SK-N-SH (cell line): ENCODE data around the gene COLEC12. TPM values are rescaled to one million over a fixed set of nuclear protein-coding genes. Genes with fewer than 3 reads are reported as not detected.

Source experiments
- CTCF ChIA-PET: fragments of 300-600, 350-600 bp; formaldehyde crosslinking; extraction: SDS; loops from one replicate; lab custom pipeline; 2021; lab: Yijun Ruan, JAX
- POLR2A ChIA-PET: fragments of 350-600 bp; sonication (Branson Sonifier 250); formaldehyde crosslinking; extraction: SDS; loops from one replicate; lab custom pipeline; 2020; ENCODE audit warnings: antibody characterized with exemption, inconsistent platforms; lab: Yijun Ruan, JAX
- DNase-seq: peaks from one replicate; pipeline ENCODE4 v3.0.0; 2012
- H2AFZ ChIP-seq: fragments of 200-600 bp; sonication (generic); 2 replicates; pipeline ENCODE4 v1.8.1; 2016; ENCODE audit warnings: antibody characterized with exemption, mild to moderate bottlenecking, low read depth
- H3F3A ChIP-seq: fragments of 200-600 bp; sonication (generic); replicated peaks from 2 replicates; pipeline ENCODE3; 2016; ENCODE audit warnings: antibody characterized with exemption, mild to moderate bottlenecking; ENCODE audit not compliant: insufficient read depth
- H3K27ac ChIP-seq, 2 experiments: fragments of 200-500 bp in 1 of 2; fragments of 200-600 bp in 1 of 2; sonication (Bioruptor generic) in 1 of 2; sonication (generic), shearing (Covaris generic) in 1 of 2; 2 replicates each; pipeline versions ENCODE4 v1.5.1 to v1.6.1; 2014 to 2016; ENCODE audit warnings: low read depth in 2 of 2, inconsistent platforms in 1 of 2, low read length in 1 of 2, mild to moderate bottlenecking in 1 of 2, mixed read lengths in 1 of 2
- H3K27me3 ChIP-seq: fragments of 200-600 bp; sonication (generic), shearing (Covaris generic); 2 replicates; pipeline ENCODE4 v1.6.1; 2016; ENCODE audit warnings: mixed run types; ENCODE audit not compliant: insufficient read depth
- H3K36me3 ChIP-seq, 2 experiments: fragments of 200-500 bp in 1 of 2; fragments of 200-600 bp in 1 of 2; sonication (Bioruptor generic) in 1 of 2; sonication (generic) in 1 of 2; replicated peaks in 1 of 2; 2 replicates each; pipeline versions ENCODE3 to v1.5.1; 2014 to 2016; ENCODE audit warnings: low read length in 1 of 2, mild to moderate bottlenecking in 1 of 2; ENCODE audit not compliant: insufficient read depth in 2 of 2, control insufficient read depth in 1 of 2
- H3K4me1 ChIP-seq, 2 experiments: fragments of 200-500 bp in 1 of 2; fragments of 200-600 bp in 1 of 2; sonication (Bioruptor generic) in 1 of 2; sonication (generic), shearing (Covaris generic) in 1 of 2; 2 replicates each; pipeline versions ENCODE4 v1.5.1 to v1.6.1; 2014 to 2016; ENCODE audit warnings: low read depth in 1 of 2, low read length in 1 of 2, mixed run types in 1 of 2; ENCODE audit not compliant: insufficient read depth in 2 of 2, control insufficient read depth in 1 of 2
- H3K4me2 ChIP-seq: fragments of 200-600 bp; sonication (generic), shearing (Covaris generic); 2 replicates; pipeline ENCODE4 v1.6.1; 2017; ENCODE audit warnings: mixed run types
- H3K4me3 ChIP-seq, 2 experiments: fragments of 200-500 bp in 1 of 2; fragments of 200-600 bp in 1 of 2; sonication (Bioruptor generic) in 1 of 2; sonication (generic), shearing (Covaris generic) in 1 of 2; 2 replicates each; pipeline versions ENCODE4 v1.5.1 to v1.8.1; 2014 to 2016; ENCODE audit warnings: low read depth in 2 of 2, inconsistent platforms in 1 of 2, low read length in 1 of 2, mild to moderate bottlenecking in 1 of 2, mixed read lengths in 1 of 2, moderate library complexity in 1 of 2
- H3K79me2 ChIP-seq: fragments of 200-600 bp; sonication (generic); 2 replicates; pipeline ENCODE4 v1.8.1; 2017; ENCODE audit warnings: mild to moderate bottlenecking; ENCODE audit not compliant: insufficient read depth
- H3K9ac ChIP-seq: fragments of 200-600 bp; sonication (generic); 2 replicates; pipeline ENCODE4 v1.6.1; 2017; ENCODE audit warnings: mixed run types
- H3K9me2 ChIP-seq: fragments of 200-600 bp; sonication (generic); 2 replicates; pipeline ENCODE4 v1.6.1; 2017; ENCODE audit warnings: mixed run types
- H3K9me3 ChIP-seq: fragments of 200-600 bp; sonication (generic); 2 replicates; pipeline ENCODE4 v1.6.1; 2017; ENCODE audit warnings: mixed run types, mild to moderate bottlenecking, moderate library complexity
- H4K20me1 ChIP-seq: fragments of 200-600 bp; sonication (generic); 2 replicates; pipeline ENCODE4 v1.6.1; 2017; ENCODE audit warnings: mild to moderate bottlenecking, mixed run types; ENCODE audit not compliant: insufficient read depth
- CHD2 ChIP-seq: fragments of 150-350 bp; IDR thresholded peaks from 2 replicates; pipeline ENCODE4 v1.6.1; 2018; ENCODE audit warnings: low read length; ENCODE audit not compliant: partially characterized antibody
- EP300 ChIP-seq, 2 experiments: IDR thresholded peaks; 2 replicates each; pipeline versions ENCODE4 v1.4.0 to v1.6.1; 2012; ENCODE audit warnings: borderline replicate concordance in 1 of 2, low read depth in 1 of 2, low read length in 1 of 2
- EZH2phosphoT487 ChIP-seq: fragments of 200-600 bp; sonication (generic); IDR thresholded peaks from 2 replicates; pipeline ENCODE4 v1.6.1; 2017; ENCODE audit warnings: low read depth, mixed run types, mild to moderate bottlenecking, antibody characterized with exemption, moderate library complexity, borderline replicate concordance
- FOSL2 ChIP-seq: IDR thresholded peaks from 2 replicates; pipeline ENCODE4 v1.4.0; 2012; ENCODE audit warnings: low read depth, mild to moderate bottlenecking, moderate library complexity, borderline replicate concordance
- FOXJ3 ChIP-seq: sonication (generic); formaldehyde crosslinking; IDR thresholded peaks from 2 replicates; pipeline ENCODE4 v1.5.1; 2020; ENCODE audit warnings: mild to moderate bottlenecking, missing genetic modification reagents
- GABPA ChIP-seq: IDR thresholded peaks from 2 replicates; pipeline ENCODE4 v1.4.0; 2012; ENCODE audit warnings: low read depth, mild to moderate bottlenecking
- JUND ChIP-seq: IDR thresholded peaks from 2 replicates; pipeline ENCODE4 v1.4.0; 2012
- MEF2A ChIP-seq: IDR thresholded peaks from 2 replicates; pipeline ENCODE4 v1.4.0; 2012; ENCODE audit warnings: low read depth, borderline replicate concordance
- RFX5 ChIP-seq: IDR thresholded peaks from 2 replicates; pipeline ENCODE4 v1.6.1; 2012; ENCODE audit warnings: mild to moderate bottlenecking, improper control_type of control experiment, low read length
- RXRA ChIP-seq: IDR thresholded peaks from 2 replicates; pipeline ENCODE4 v1.4.0; 2012; ENCODE audit warnings: low read depth, mild to moderate bottlenecking, borderline replicate concordance
- SMC3 ChIP-seq: IDR thresholded peaks from 2 replicates; pipeline ENCODE4 v1.6.1; 2012; ENCODE audit warnings: low read depth, low read length, improper control_type of control experiment
- TAF1 ChIP-seq: IDR thresholded peaks from 2 replicates; pipeline ENCODE4 v1.6.1; 2012; ENCODE audit warnings: low read depth, mild to moderate bottlenecking, low read length, moderate library complexity, borderline replicate concordance
- YY1 ChIP-seq: IDR thresholded peaks from 2 replicates; pipeline ENCODE4 v1.4.0; 2012; ENCODE audit warnings: low read depth, mild to moderate bottlenecking
- WGBS: methylation state at CpG from one replicate; pipeline ENCODE4 v1.1.6; 2017; ENCODE audit warnings: low lambda C conversion rate; 5-methylcytosine and 5-hydroxymethylcytosine counted together
- polyA plus RNA-seq, 3 experiments: library from polyadenylated mRNA; depleted of rRNA; stranded (reverse); fragments of >200 nt; gene quantifications; 2 replicates each; pipeline ENCODE4 v1.2.3, GENCODE V29; 2012
- TF ChIP-seq, protein P1 (sequence below): IDR thresholded peaks from 2 replicates; pipeline ENCODE4 v1.4.0; 2012; ENCODE audit warnings: low read depth

COLEC12 gene
- polyA plus RNA-seq, 1 of the 3 experiments (the other 2 are of a cell fraction): 41.2 TPM

DNA sequence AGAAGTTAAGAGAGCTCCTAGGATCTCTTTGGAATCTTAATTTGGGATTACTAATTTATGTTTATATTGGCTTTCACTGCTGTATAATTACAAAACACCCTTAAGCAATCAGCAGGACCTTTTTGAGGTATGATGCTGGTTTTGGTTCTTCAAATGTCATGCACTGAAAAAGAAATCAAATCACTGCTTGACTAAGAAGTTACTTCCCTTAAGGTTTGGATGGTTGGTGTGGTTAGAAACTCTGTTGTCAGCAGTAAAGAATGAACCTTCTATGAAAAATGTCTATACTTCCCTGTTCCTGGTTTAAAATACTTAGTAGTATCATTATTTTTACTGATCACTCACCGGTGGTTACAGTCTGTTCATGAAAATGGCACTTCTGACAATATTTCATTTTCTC lies 5.5 kb downstream of the COLEC12 start:
- Histone ChIP-seq H3K4me3 (no peak overlapping the region), H3K36me3 (no peaks in the 10 kb centered on the region), H2AFZ (no peak overlapping the region), H3K4me1 (peaks cover 13 to 16% of the 10 kb centered on the region in 2 experiments), H3K27ac (no peak overlapping the region)
- DNase-seq: no peak
- TF ChIP-seq CHD2: no peak
- TF ChIP-seq JUND: no peak
- TF ChIP-seq, all 33 proteins: peak for 0
- no peaks in the 10 kb centered on the region; the same call in 1 of the 2 replicates for H3K79me2 ChIP-seq
- H3K9ac ChIP-seq: no peak overlapping the region
- POLR2A ChIA-PET: no interaction called here
- 85% methylated on average over 1 of the region's 1 CpG for WGBS
- no peak overlapping the region for H3K4me2 ChIP-seq
- no peaks in the 10 kb centered on the region for H3K27me3 ChIP-seq
- H3K9me3 ChIP-seq: no peaks in the 10 kb centered on the region
- no peaks in the 10 kb centered on the region for H3K9me2 ChIP-seq
- H3F3A ChIP-seq: peaks cover 22% of the 10 kb centered on the region
- no peaks in the 10 kb centered on the region for H4K20me1 ChIP-seq
- CTCF ChIA-PET: interaction anchor here (1.0 to 1.9 kb wide), 6 partner anchors 9 to 268 kb away, joined by 3 to 5 read pairs (median 4); no protein-coding TSS in a partner anchor

GRCh38 chr18:493986-494983 lies 6.2 kb downstream of the COLEC12 start:
- DNase-seq: no peak
- Histone ChIP-seq H3K36me3 (no peaks in the 10 kb centered on the region), H3K4me3 (no peak overlapping the region), H3K9me2 (no peaks in the 10 kb centered on the region), H3K79me2 (no peaks in the 10 kb centered on the region; the same call in 1 of the 2 replicates), H3K4me2 (no peak overlapping the region), H3K4me1 (peaks cover 5 to 21% of the 10 kb centered on the region in 2 experiments), H2AFZ (no peak overlapping the region), H3K27me3 (no peaks in the 10 kb centered on the region), H4K20me1 (no peaks in the 10 kb centered on the region), H3K27ac (no peak overlapping the region), H3K9me3 (no peaks in the 10 kb centered on the region), H3K9ac (no peak overlapping the region), H3F3A (peaks cover 25% of the 10 kb centered on the region)
- CTCF ChIA-PET: interaction anchor here (1.0 to 1.3 kb wide), 4 partner anchors 14 to 268 kb away, joined by 3 read pairs; no protein-coding TSS in a partner anchor
- POLR2A ChIA-PET: no interaction called here
- 66% methylated on average over 5 of the region's 5 CpGs for WGBS
- no peak for TF ChIP-seq GABPA
- TF ChIP-seq RFX5: no peak
- TF ChIP-seq EP300 (IDR thresholded peaks at IDR 0.05; ENCODE audit: borderline replicate concordance in 1 of 2, low read depth in 1 of 2, low read length in 1 of 2): no peak
- TF ChIP-seq FOSL2: no peak
- TF ChIP-seq YY1: no peak

- WGBS: 74% methylated on average over 5 of the region's 5 CpGs
- ChIA-PET CTCF (interaction anchor here (1.1 to 1.3 kb wide), 2 partner anchors 14 to 250 kb away, joined by 3 read pairs; no protein-coding TSS in a partner anchor), POLR2A (no interaction called here)
- H3K4me3 ChIP-seq: no peak overlapping the region
- H3K27me3 ChIP-seq: no peaks in the 10 kb centered on the region
- H3K9me3 ChIP-seq: no peaks in the 10 kb centered on the region
- peaks cover 0 to 31% of the 10 kb centered on the region in 2 experiments; a peak in 3 of 4 replicates for H3K4me1 ChIP-seq
- H3F3A ChIP-seq: peaks cover 34% of the 10 kb centered on the region
- no peak overlapping the region for H3K9ac ChIP-seq
- no peaks in the 10 kb centered on the region for H3K9me2 ChIP-seq
- H3K27ac ChIP-seq: no peak overlapping the region
- H3K79me2 ChIP-seq: no peaks in the 10 kb centered on the region; the same call in 1 of the 2 replicates
- DNase-seq: no peak
- no peaks in the 10 kb centered on the region for H4K20me1 ChIP-seq
- no peak for TF ChIP-seq TAF1
- TF ChIP-seq GABPA: no peak
- TF ChIP-seq SMC3: no peak
- TF ChIP-seq MEF2A: no peak
- no peak for TF ChIP-seq YY1
- TF ChIP-seq FOXJ3 (CRISPR knock-in tag): no peak
- no peak for TF ChIP-seq RXRA
- TF ChIP-seq, protein P1, sequence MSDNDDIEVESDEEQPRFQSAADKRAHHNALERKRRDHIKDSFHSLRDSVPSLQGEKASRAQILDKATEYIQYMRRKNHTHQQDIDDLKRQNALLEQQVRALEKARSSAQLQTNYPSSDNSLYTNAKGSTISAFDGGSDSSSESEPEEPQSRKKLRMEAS: no peak
- no peak for TF ChIP-seq EZH2phosphoT487
- TF ChIP-seq RFX5: no peak
- H2AFZ ChIP-seq: no peak overlapping the region
- no peak overlapping the region for H3K4me2 ChIP-seq
- H3K36me3 ChIP-seq: no peaks in the 10 kb centered on the region
Measured at GRCh38 chr18:492451-492850, 8.1 kb downstream of the COLEC12 start.
